ENCODE measurements around the gene LPO.

Gene LPO

GRCh38 chr17:58227733-58228132 is 10.7 kb upstream of the LPO start:
- no peak overlapping the region for H3K4me3 ChIP-seq (ENCODE audit: low read length)
- no peak for DNase-seq (ENCODE audit: low read depth, low spot score)

- H3K4me3 ChIP-seq (ENCODE audit: low read length) = no peak overlapping the region
Observed at GRCh38 chr17:58228679-58229078, 9.7 kb upstream of the LPO start.

GRCh38 chr17:58229384-58229783 is 9.0 kb upstream of the LPO start:
- DNase-seq (ENCODE audit: low read depth, low spot score) = no peak
- no peak overlapping the region for H3K4me3 ChIP-seq (ENCODE audit: low read length)

More at GRCh38 chr17:58228679-58229078, 9.7 kb upstream of the LPO start:
- DNase-seq (ENCODE audit: low read depth, low spot score) = no peak

- no peak for DNase-seq (ENCODE audit: low read depth, low spot score)
Observed at GRCh38 chr17:58229881-58230280, 8.5 kb upstream of the LPO start.

GRCh38 chr17:58231641-58232040 is 6.7 kb upstream of the LPO start:
- no peak for DNase-seq (ENCODE audit: low read depth, low spot score)
- H3K4me3 ChIP-seq (ENCODE audit: low read length) = no peak overlapping the region

More at GRCh38 chr17:58229881-58230280, 8.5 kb upstream of the LPO start:
- no peak overlapping the region for H3K4me3 ChIP-seq (ENCODE audit: low read length)

- H3K4me3 ChIP-seq (ENCODE audit: low read length) = no peak overlapping the region
- DNase-seq (ENCODE audit: low read depth, low spot score) = no peak
Observed at GRCh38 chr17:58232707-58233156, 5.7 kb upstream of the LPO start.

GRCh38 chr17:58233543-58233942 is 4.8 kb upstream of the LPO start:
- DNase-seq (ENCODE audit: low read depth, low spot score) = no peak
- no peak overlapping the region for H3K4me3 ChIP-seq (ENCODE audit: low read length)

- DNase-seq (ENCODE audit: low read depth, low spot score) = no peak
- H3K4me3 ChIP-seq (ENCODE audit: low read length) = no peak overlapping the region
Observed at GRCh38 chr17:58234512-58234911, 3.9 kb upstream of the LPO start.

GRCh38 chr17:58235821-58236220 is 2.6 kb upstream of the LPO start:
- no peak overlapping the region for H3K4me3 ChIP-seq (ENCODE audit: low read length)
- no peak for DNase-seq (ENCODE audit: low read depth, low spot score)

- no peak for DNase-seq (ENCODE audit: low read depth, low spot score)
Observed at GRCh38 chr17:58236394-58236793, 2.0 kb upstream of the LPO start.

GRCh38 chr17:58239987-58240386 is 1.6 kb downstream of the LPO start:
- no peak for DNase-seq (ENCODE audit: low read depth, low spot score)

More at GRCh38 chr17:58236394-58236793, 2.0 kb upstream of the LPO start:
- no peak overlapping the region for H3K4me3 ChIP-seq (ENCODE audit: low read length)

GRCh38 chr17:58242171-58242784 is 3.9 kb downstream of the LPO start:
- H3K4me3 ChIP-seq (ENCODE audit: low read length) = no peak overlapping the region
- no peak for DNase-seq (ENCODE audit: low read depth, low spot score)

More at GRCh38 chr17:58239987-58240386, 1.6 kb downstream of the LPO start:
- no peak overlapping the region for H3K4me3 ChIP-seq (ENCODE audit: low read length)

GRCh38 chr17:58244963-58245362 is 6.6 kb downstream of the LPO start:
- DNase-seq (ENCODE audit: low read depth, low spot score) = no peak
- no peak overlapping the region for H3K4me3 ChIP-seq (ENCODE audit: low read length)

- DNase-seq (ENCODE audit: low read depth, low spot score) = no peak
- no peak overlapping the region for H3K4me3 ChIP-seq (ENCODE audit: low read length)
Observed at GRCh38 chr17:58245428-58246103, 7.2 kb downstream of the LPO start.

- DNase-seq (ENCODE audit: low read depth, low spot score) = no peak
- no peak overlapping the region for H3K4me3 ChIP-seq (ENCODE audit: low read length)
Observed at GRCh38 chr17:58246104-58246740, 7.8 kb downstream of the LPO start.

GRCh38 chr17:58246781-58247180 is 8.4 kb downstream of the LPO start:
- no peak for DNase-seq (ENCODE audit: low read depth, low spot score)
- H3K4me3 ChIP-seq (ENCODE audit: low read length) = no peak overlapping the region

- H3K4me3 ChIP-seq (ENCODE audit: low read length) = no peak overlapping the region
- no peak for DNase-seq (ENCODE audit: low read depth, low spot score)
Observed at GRCh38 chr17:58247511-58248363, 9.4 kb downstream of the LPO start.

GRCh38 chr17:58248955-58249269 is 10.5 kb downstream of the LPO start:
- no peak overlapping the region for H3K4me3 ChIP-seq (ENCODE audit: low read length)
- no peak for DNase-seq (ENCODE audit: low read depth, low spot score)

GRCh38 chr17:58249270-58250133 is 11.1 kb downstream of the LPO start:
- DNase-seq (ENCODE audit: low read depth, low spot score) = peak; percentile 38
- peak overlapping the region; percentile 31 for H3K4me3 ChIP-seq (ENCODE audit: low read length)

All from Jurkat, Clone E6-1 (cell line).